ENCODE results near the gene CHST9.

DNA sequence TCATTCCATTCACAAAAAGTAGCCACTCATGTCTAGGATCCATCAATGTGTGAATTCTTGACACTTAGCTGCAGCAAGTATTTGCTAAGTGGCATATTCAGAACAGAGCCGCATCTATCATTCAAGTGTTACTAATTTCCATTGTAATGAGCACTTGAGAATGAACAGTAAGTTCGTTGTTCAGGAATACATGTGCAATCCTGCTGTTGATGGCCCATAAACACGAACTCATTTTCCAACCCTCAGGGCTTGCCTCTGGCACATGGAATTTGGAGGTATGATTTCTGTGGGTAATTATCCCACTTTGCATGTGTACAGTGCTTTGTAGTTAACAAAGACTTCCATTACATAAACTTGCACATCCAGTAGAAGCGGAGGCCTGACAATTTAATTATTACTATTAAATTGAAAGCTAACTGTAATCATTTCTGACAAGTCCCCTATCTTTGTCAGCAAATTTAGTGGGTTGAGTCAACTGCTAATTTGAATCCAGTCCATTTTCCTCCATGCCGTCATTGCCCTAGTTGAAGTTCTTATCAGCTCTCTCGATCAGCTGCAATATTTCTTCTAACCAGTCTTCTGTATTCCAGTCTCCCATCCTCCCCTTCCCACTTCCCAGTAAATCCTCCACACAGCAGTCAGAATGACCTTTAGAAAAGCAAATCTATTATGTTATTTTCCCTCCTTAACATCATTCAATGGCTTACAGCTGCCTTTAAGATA, 203.6 kb downstream of the CHST9 start:
- TF ChIP-seq, protein P1, sequence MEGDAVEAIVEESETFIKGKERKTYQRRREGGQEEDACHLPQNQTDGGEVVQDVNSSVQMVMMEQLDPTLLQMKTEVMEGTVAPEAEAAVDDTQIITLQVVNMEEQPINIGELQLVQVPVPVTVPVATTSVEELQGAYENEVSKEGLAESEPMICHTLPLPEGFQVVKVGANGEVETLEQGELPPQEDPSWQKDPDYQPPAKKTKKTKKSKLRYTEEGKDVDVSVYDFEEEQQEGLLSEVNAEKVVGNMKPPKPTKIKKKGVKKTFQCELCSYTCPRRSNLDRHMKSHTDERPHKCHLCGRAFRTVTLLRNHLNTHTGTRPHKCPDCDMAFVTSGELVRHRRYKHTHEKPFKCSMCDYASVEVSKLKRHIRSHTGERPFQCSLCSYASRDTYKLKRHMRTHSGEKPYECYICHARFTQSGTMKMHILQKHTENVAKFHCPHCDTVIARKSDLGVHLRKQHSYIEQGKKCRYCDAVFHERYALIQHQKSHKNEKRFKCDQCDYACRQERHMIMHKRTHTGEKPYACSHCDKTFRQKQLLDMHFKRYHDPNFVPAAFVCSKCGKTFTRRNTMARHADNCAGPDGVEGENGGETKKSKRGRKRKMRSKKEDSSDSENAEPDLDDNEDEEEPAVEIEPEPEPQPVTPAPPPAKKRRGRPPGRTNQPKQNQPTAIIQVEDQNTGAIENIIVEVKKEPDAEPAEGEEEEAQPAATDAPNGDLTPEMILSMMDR (IDR thresholded peaks at IDR 0.05): no peak
- TF ChIP-seq POLR2AphosphoS5 (IDR thresholded peaks at IDR 0.05): no peak

Measured in prostate gland (tissue), 2 donors.